HG02840 (cell line): ENCODE data around the gene STOM.

ENCODE experiments used
- ATAC-seq: cut with Tn5 transposase; IDR thresholded peaks from one replicate; pipeline ENCODE4 v1.9.1; 2021; ENCODE audit warnings: mild to moderate bottlenecking, moderate library complexity, moderate number of reproducible peaks; ENCODE audit not compliant: unreplicated experiment, low FRiP score

Gene STOM

GRCh38 chr9:121350993-121351561 lies 19.0 kb downstream of the STOM start:
- no peak for ATAC-seq

GRCh38 chr9:121350036-121350435 lies 20.0 kb downstream of the STOM start:
- no peak for ATAC-seq

DNA sequence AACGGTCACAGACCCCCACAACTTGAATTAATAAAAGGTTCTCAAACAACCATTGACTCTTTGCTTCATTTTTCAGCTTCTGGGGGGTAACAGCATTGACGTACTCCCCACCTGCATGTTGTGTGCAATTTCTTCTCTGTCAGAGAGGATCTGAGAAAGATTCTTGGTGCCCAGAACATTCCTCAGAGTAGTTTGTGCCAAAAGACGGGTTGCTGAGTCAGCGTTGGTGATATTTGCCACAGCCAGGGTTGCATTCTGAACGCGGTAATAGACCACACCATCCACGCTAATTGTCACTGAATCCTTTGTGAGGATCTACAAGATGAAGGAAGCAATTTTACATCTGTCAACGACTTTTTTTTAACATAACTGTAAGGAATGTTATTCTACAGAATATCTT lies 21.0 kb downstream of the STOM start:
- ATAC-seq = no peak

DNA sequence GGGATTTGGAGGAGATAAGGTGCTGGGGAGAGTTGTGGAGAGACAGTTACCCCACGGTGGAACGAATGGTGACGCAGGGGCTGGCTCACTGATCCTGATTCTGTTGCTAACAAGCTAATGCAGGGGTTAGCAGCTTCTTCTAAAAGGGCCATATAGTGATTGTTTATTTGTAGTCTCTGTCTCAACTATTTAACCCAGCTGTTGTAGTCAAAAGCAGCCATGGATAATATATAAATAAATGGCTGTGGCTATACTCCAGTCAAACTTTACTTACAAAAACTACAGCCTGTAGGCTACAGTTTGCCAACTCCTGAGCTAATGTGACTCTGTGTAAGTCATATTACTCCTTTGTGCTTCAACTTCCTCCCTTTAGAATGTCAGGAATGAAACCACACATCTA lies 21.8 kb downstream of the STOM start:
- ATAC-seq = no peak

- ATAC-seq = no peak
Measured at GRCh38 chr9:121345070-121345469, 25.0 kb downstream of the STOM start.

DNA sequence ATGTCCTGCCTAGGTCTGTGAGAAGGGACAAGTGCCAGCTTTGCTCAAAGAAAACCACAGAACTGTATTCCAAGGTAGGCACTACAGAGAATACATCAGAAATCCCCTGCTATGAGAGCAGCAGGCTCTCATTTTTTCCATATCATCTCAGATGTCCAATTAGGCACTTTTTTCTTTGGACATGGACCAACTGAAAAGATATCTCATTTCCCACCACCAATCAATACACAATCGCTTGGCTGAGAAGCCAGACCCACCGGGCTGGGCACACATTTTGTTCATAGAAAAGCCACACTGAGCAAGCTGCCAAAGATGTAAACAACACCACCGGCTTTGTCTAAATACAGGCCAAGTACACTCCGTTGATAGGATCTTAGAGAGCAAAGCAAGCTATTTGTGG lies 25.9 kb downstream of the STOM start:
- no peak for ATAC-seq

- no peak for ATAC-seq
Measured at GRCh38 chr9:121340676-121341392, 29.2 kb downstream of the STOM start.

DNA sequence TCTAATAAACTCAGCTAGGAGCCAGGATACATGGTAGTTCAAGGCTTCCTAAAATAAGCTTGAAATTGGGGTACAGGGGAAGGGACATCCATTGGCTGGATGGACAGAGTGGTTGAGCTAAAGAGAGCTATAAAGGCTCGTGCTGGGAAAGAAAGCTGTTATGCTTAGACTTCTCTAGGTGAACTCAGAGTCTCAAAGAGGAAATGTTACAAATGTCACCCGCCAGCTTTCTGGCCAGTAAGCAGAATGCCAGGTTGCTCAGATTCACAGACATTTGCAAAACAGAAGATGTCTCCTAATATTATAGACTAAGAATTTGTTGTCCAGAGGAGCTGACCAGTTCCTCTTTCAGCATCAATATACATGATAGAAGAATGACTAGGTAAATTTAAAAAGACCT lies 30.6 kb downstream of the STOM start:
- ATAC-seq = no peak

GRCh38 chr9:121336665-121337064 lies 33.4 kb downstream of the STOM start:
- no peak for ATAC-seq

- no peak for ATAC-seq
Measured at GRCh38 chr9:121333950-121334773, 35.9 kb downstream of the STOM start.

DNA sequence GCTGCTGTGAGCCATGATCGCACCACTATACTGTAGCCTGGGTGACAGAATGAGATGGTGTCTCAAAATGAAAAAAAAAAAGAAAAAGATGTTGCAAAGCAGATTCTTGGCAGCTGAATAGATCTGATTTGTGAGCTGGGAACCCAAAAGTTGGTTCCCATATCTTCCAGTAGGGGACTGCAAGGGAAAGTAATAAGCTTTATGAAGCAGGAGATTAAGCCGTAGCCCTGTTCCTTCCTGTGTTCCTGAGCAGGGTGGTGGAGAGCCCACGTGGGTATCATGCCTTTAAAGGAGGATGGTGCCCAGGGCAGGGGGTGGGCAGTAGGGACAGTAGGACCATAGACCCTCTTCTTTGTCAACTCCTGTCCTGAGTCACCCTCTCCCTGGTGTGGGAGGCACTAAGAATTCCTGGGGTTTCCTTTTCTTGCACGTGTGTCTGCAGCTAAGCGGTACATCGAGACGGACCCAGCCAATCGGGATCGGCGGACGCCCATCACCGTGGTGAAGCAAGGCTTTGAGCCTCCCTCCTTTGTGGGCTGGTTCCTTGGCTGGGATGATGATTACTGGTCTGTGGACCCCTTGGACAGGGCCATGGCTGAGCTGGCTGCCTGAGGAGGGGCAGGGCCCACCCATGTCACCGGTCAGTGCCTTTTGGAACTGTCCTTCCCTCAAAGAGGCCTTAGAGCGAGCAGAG lies 37.9 kb downstream of the STOM start:
- ATAC-seq = no peak

DNA sequence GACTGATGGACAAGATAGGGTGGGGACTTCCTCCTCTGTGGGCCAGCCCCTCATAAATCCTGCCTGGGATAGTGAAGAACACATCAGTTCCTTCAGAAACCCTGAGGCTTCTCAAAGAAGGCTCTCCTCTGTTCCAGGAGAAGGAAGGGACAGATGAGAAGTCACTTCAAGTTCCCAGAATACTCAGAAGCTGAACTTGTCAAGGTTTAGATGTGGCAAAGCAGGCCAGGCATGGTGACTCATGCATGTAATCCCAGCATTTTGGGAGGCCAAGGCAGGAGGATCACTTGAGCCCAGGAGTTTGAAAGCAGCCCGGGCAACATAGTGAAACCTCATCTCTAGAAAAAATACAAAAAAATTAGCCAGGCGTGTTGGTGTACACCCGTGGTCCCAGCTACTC lies 38.5 kb downstream of the STOM start:
- ATAC-seq = no peak

GRCh38 chr9:121328876-121329681 lies 41.0 kb downstream of the STOM start:
- no peak for ATAC-seq

GRCh38 chr9:121328476-121328875 lies 41.6 kb downstream of the STOM start:
- no peak for ATAC-seq

DNA sequence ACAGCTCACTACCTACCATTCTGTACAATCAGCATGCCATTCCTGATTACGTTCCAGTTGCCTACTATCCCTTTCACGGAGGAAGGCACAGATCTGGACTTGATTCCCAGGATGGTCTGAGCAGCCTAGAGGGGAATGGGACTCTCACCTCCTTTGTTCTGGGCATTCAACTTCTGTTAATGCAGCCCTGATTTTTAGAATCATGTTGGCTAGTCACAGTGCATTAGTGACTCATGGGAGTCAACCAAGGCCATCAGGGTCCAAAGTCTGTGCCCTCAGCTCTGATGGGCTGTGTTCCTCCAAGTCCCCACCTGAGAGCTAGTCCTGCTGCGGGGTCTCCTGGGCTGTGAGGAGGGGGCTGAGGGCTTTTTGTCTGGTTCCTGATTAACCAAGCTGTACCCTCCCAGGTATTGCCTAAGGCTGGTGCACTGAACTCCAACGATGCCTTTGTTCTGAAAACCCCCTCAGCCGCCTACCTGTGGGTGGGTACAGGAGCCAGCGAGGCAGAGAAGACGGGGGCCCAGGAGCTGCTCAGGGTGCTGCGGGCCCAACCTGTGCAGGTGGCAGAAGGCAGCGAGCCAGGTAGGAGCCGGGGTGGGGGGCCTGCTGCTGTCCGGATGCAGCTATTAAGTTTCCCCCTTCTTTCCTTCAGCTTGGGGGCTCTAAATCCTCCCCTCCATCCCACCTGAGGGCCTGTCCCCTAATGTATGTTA lies 43.0 kb downstream of the STOM start:
- no peak for ATAC-seq

DNA sequence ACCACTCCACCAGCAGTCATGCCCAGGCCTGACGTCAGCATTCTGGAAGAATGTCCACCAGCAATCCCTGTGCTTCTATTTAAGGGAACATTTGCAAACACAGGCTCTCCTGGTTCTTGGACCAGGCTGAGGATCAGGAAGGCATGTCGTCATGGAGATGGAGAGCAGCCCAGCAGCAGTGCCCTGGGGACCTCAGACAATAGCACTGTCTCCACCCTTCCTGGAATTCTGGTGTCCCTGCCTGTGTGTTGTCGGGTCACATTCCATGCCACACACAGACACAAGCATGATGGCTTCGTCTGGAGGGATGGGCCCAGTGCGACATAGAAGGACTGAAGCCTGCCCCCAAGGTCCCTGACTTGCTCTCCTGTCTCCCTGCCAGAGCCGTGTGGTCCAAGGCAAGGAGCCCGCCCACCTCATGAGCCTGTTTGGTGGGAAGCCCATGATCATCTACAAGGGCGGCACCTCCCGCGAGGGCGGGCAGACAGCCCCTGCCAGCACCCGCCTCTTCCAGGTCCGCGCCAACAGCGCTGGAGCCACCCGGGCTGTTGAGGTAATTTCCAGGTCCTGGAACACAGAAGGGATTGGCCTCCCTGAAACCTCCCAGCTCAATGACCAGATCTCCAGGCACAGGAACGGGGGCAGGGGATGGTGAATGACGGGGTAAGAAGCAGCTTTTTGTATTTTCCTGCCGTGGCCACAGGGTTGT lies 43.8 kb downstream of the STOM start:
- ATAC-seq = no peak

DNA sequence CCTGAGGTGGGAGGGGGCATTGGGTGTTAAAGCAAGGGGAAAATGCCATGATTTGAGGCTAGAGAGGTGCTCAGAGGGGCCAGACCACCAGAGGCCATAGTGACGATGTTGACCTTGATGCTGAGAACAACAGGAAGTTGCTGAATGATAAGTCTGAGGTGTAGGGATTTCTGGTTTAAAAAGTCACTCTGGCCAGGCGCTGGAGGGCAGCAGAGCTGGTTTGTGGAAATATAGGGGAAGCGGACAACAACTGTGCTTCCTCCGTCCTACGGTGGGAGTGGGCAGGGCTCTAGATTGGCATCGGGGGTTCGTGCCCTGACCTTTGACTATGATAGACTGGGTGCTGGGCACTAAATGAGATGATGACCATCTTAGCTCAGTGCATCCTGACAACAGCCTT lies 44.7 kb downstream of the STOM start:
- ATAC-seq = no peak

DNA sequence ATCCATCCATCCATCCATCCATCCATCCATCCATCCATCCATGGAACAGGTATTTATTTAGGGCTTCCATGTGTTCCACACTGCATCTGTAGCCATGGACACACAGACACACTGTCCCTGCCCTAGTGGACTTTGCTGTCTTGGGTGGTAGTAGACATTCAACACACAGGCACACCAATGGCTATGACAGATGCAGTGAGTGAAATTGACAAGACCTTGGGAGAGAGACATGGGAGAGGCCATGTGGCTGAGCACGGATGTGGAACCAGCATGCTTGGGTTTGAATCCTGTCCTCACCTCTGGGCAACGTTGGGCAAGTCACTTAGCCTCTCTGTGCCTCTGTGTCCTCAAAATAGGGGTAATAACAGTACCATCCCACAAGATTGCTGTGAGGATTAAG lies 45.3 kb downstream of the STOM start:
- ATAC-seq = no peak

GRCh38 chr9:121324316-121324715 lies 45.7 kb downstream of the STOM start:
- no peak for ATAC-seq
